CD4-positive, alpha-beta T cell treated with Interleukin-12 subunit alpha and Interleukin-12 subunit beta, for 1 hour (primary cell): ENCODE measurements around the gene LDAH.

Source experiments
- DNase-seq: peaks from one replicate; pipeline ENCODE4 v3.0.0-alpha.2; 2020

Gene LDAH

DNA sequence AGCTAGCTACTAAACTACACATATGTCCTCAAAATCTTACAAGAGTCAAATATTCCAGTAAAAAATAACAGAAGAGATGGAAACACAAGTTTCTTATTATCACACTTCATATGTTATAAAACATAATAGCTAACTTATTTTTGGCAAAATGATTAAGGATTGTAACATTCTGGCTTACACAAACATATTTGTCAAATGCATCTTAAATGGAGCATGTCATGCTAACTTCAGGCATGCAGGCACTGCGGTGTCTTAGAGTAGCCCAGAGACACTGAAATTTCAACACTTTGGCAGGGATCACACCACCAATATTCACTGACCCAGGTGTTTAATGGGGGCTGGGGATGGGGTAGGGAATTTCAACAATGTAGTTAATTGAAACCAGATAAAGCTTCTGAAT, 51.6 kb downstream of the LDAH start:
- DNase-seq, result no peak

GRCh38 chr2:20766798-20767644, 55.9 kb downstream of the LDAH start:
- DNase-seq, result no peak

DNA sequence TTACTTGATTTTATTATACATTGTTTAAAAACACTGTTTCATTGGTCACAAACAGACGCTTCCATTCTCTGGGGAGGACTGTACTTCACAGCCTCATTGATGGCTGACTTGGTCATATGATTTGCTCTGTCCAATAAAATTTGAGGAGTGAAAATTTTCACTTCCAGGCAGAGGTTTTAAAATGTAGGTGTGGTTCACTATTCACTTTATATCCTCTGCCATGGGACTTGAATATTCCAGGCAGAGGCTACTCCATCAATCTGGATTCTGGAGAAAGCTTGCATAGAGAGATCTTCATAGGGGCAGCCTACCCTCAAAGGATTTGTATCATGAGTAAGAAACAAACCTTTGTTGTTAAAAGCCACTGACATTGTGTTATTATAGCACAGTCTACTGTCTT, 56.7 kb downstream of the LDAH start:
- no peak for DNase-seq

DNA sequence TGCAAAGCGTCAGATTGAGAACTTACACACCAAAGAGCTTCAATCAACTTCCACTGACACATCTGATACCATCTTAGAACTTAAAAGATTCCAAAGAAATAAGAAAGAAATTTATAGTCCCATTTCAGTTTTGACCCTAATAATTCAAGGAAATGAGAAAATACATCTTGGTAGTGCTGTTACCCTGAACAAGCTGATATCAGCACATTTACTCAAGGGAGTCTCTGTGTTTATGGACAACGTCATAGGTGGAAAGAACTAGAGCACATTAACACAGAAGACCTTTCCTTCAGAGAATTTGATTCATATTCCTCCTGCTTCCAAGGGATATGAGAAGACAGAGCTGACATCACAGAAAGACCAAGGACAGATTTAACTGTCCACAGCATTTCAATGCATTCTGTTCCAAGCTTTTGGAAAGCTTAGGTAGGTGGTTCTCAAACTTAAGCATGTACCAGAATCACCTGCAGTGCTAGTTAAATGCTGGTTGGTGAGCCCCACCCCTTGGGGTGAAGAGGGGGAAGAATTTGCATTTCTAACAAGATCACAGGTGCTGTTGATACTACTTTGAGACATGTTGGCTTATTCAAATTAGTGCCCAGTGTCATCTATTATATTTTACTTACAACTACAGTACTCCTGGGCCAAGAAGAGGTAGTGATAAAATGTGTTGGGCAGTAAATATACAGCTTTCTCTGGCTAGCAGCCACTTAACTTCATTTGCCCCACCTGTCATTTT, 59.8 kb downstream of the LDAH start:
- DNase-seq, result no peak

- DNase-seq, result no peak
Measured at GRCh38 chr2:20759487-20759886, 63.4 kb downstream of the LDAH start.

DNA sequence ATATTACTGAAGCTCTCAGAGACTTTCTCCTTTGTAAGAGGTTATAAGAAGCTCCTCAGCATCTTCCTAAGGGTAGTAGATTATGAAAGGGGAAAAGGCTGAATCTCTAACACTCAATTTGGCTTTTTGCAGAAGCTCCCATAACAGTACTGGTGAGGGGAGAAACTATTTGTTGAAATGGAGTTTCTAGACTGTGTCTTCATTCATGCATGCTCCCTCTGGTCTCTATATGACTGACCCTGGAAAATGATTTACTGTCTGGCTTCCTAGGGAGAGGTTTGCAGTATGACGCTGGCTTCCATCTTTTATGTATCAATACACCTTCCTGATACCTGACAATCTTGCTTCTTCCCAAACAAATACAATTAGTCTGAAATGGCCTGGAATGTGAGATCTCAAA, 63.9 kb downstream of the LDAH start:
- no peak for DNase-seq

GRCh38 chr2:20757405-20758090, 65.4 kb downstream of the LDAH start:
- no peak for DNase-seq

DNA sequence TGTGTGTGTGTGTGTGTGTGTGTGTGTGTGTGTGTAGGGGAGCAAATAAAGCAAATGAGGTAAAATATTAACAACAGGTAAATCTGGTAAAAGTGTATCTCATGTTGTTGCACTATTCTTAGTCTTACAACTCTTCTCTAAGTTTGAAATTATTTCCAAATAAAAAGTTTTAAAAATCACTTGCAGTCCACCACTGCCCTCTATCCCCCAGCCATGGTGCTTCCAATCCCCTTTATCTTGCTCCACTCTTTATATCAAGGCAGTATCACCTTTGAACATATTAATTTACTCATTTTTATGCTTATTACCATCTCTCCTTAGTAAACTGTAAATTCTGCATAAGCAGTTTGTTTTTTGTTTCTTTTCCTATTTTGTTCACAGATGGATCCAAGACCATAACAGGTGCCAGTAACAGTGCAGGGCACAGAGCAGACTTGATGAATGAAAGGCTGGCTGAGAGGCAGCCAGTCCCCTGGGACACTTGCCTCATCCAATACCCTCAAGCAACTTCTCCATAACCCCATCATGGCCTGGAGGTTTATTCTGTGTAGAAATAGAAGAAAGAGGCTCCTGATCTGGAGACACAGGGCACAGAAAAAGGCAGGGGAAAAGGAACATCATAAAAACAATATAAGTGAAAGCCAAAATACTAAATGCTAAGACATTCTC, 67.6 kb downstream of the LDAH start:
- no peak for DNase-seq

DNA sequence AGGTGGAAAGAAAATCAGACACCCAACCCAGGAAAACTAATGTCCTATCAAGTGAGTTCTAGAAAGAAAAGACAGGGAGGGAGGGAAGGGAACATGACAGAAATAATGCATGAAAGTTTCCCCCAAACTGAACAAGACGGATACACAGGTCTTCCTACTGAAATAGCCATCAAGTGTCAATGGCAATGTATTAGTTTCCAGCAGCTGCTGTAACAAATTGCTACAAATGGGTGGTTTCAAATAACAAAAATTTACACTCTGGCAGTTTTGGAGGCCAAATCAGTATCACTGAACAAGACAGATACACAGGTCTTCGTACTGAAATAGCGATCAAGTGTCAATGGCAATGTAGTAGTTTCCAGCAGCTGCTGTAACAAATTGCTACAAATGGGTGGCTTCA, 70.6 kb downstream of the LDAH start:
- DNase-seq, result no peak

- no peak for DNase-seq
Measured at GRCh38 chr2:20747317-20747716, 75.6 kb downstream of the LDAH start.

- DNase-seq, result no peak
Measured at GRCh38 chr2:20745924-20746555, 76.9 kb downstream of the LDAH start.

GRCh38 chr2:20744366-20745335, 78.2 kb downstream of the LDAH start:
- no peak for DNase-seq

DNA sequence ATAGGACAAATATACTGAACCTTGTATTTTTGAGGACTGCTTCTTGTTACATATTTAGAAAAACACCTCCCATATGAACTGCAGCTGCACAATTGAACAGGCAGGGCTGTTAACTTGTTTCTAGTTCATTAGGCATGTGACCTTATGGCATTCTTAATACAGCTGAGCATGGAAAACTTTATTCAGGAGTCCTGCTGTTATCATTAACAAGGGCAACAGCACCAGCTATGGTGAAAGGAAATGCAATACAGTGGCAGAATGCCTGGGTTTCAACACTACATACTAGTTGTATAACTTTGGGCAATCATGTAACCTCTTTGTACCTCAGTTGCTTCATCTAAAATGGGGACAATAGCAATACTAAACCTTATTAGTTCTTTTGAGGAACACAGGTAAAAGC, 84.1 kb downstream of the LDAH start:
- DNase-seq, result no peak

- no peak for DNase-seq
Measured at GRCh38 chr2:20737505-20737904, 85.4 kb downstream of the LDAH start.

DNA sequence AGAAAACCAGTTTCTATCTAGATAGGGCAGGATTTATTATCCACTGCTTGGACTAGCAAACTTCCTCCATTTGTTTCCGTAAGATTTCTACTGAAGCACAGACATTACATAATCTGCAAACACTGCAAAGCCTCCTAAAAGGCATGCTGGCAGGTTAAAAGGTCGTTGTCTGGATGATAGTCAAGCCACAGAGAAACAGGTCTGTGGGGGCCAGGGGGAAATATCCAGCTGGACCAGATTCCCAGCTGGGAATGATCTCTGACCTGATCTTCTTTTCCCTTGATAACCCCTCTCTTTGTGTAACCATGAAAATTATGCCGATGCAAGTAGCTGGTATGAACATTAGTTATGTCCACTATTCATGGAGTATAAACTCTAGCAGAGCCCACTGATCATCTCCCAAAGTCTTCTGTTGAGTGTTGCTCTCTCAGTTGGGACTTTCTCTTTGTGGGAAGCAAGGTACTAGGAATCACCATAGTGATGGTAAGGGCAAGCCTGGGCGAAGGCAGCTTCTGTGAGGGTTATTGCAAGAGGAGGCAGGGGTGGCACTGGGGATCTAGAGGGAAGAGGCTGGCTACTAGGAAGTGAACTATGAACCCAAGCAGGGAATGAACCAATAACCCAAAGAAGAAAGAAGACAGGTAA, 94.7 kb downstream of the LDAH start:
- DNase-seq, result no peak

DNA sequence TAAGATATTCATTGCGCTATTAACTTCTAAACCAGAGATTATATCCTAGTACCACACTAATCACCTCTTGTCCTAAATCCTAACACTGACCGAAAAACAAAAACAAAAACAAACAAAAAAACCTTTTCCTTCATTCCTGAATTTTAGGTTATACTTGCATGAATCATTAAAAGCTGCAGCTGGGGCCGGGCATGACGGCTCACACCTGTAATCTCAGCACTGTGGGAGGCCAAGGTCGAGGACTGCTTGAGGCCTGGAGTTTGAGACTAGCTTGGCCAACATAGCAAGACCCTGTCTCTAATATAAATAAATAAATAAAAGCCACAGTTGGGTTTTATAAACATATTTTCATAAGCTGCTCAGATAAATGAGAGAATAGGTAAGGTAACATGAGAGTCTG, 96.0 kb downstream of the LDAH start:
- DNase-seq, result no peak

- no peak for DNase-seq
Measured at GRCh38 chr2:20725782-20726181, 97.1 kb downstream of the LDAH start.

- DNase-seq, result no peak
Measured at GRCh38 chr2:20724500-20725053, 98.3 kb downstream of the LDAH start.

- DNase-seq, result no peak
Measured at GRCh38 chr2:20723543-20723942, 99.4 kb downstream of the LDAH start.

GRCh38 chr2:20722592-20723240, 100.2 kb downstream of the LDAH start:
- DNase-seq, result no peak
